ENCODE results near the gene SLFN12L.
"Not testable (repeated sequence)": the region's sequence is repeated elsewhere in the genome, so short reads cannot be mapped to it uniquely, and the experiment has no call there.

Gene SLFN12L

GRCh38 chr17:35537601-35538141, at the start of gene SLFN12L:
Gene SLFN12L (minus strand): TSS chr17:35537678. CDS start chr17:35522364, 15,314 bp downstream.
- DNase-seq (ENCODE audit: low spot score), result no peak

GRCh38 chr17:35586569-35587073, 49.1 kb upstream of the SLFN12L start:
- no peak for DNase-seq (ENCODE audit: low spot score)

- DNase-seq (ENCODE audit: low spot score), result no peak
Measured at GRCh38 chr17:35584061-35584460, 46.6 kb upstream of the SLFN12L start.

- no peak for DNase-seq (ENCODE audit: low spot score)
Measured at GRCh38 chr17:35578929-35579432, 41.5 kb upstream of the SLFN12L start.

GRCh38 chr17:35578197-35578928, 40.9 kb upstream of the SLFN12L start, which contains the start of gene PEX12:
Gene PEX12 (minus strand): TSS chr17:35578571. CDS start chr17:35578021, 550 bp downstream.
- peak; percentile 96 for DNase-seq (ENCODE audit: low spot score)

GRCh38 chr17:35577830-35578196, 40.3 kb upstream of the SLFN12L start:
- DNase-seq (ENCODE audit: low spot score), result peak; percentile 17

- no peak for DNase-seq (ENCODE audit: low spot score)
Measured at GRCh38 chr17:35575759-35576158, 38.3 kb upstream of the SLFN12L start.

- no peak for DNase-seq (ENCODE audit: low spot score)
Measured at GRCh38 chr17:35569405-35569804, 31.9 kb upstream of the SLFN12L start.

- no peak for DNase-seq (ENCODE audit: low spot score)
Measured at GRCh38 chr17:35568561-35568960, 31.1 kb upstream of the SLFN12L start.

- no peak for DNase-seq (ENCODE audit: low spot score)
Measured at GRCh38 chr17:35566968-35567367, 29.5 kb upstream of the SLFN12L start.

GRCh38 chr17:35563181-35563580, 25.7 kb upstream of the SLFN12L start:
- DNase-seq (ENCODE audit: low spot score), result not testable (repeated sequence)

- no peak for DNase-seq (ENCODE audit: low spot score)
Measured at GRCh38 chr17:35560703-35561102, 23.2 kb upstream of the SLFN12L start, which contains the start of gene SLFN14. Gene SLFN14 (minus strand): TSS chr17:35560819. CDS start chr17:35558062, 2,757 bp downstream.

GRCh38 chr17:35559495-35560210, 22.2 kb upstream of the SLFN12L start:
- no peak for DNase-seq (ENCODE audit: low spot score)

- DNase-seq (ENCODE audit: low spot score), result no peak
Measured at GRCh38 chr17:35557353-35557752, 19.9 kb upstream of the SLFN12L start.

GRCh38 chr17:35555691-35556090, 18.2 kb upstream of the SLFN12L start:
- DNase-seq (ENCODE audit: low spot score), result no peak

GRCh38 chr17:35554668-35555067, 17.2 kb upstream of the SLFN12L start:
- DNase-seq (ENCODE audit: low spot score), result no peak

GRCh38 chr17:35553310-35553709, 15.8 kb upstream of the SLFN12L start:
- DNase-seq (ENCODE audit: low spot score), result no peak

GRCh38 chr17:35548978-35549377, 11.5 kb upstream of the SLFN12L start:
- DNase-seq (ENCODE audit: low spot score), result no peak

GRCh38 chr17:35548208-35548810, 10.8 kb upstream of the SLFN12L start:
- DNase-seq (ENCODE audit: low spot score), result peak; percentile 22

GRCh38 chr17:35546487-35546886, 9.0 kb upstream of the SLFN12L start:
- no peak for DNase-seq (ENCODE audit: low spot score)

- no peak for DNase-seq (ENCODE audit: low spot score)
Measured at GRCh38 chr17:35545150-35545549, 7.7 kb upstream of the SLFN12L start.

- DNase-seq (ENCODE audit: low spot score), result no peak
Measured at GRCh38 chr17:35543856-35544255, 6.4 kb upstream of the SLFN12L start.

All from Ammon's horn (tissue), 1 donor.